ENCODE measurements around the gene NDRG3.

Gene NDRG3

GRCh38 chr20:36647196-36648121 is 98.4 kb downstream of the NDRG3 start:
- no peak for TF ChIP-seq CTCF (IDR thresholded peaks at IDR 0.05; ENCODE audit: borderline replicate concordance, insufficient read depth, low read depth, low read length)
- H3K4me3 ChIP-seq (ENCODE audit: low read depth, low read length) = no peak overlapping the region

- no peak for TF ChIP-seq CTCF (IDR thresholded peaks at IDR 0.05; ENCODE audit: borderline replicate concordance, insufficient read depth, low read depth, low read length)
- no peak overlapping the region for H3K4me3 ChIP-seq (ENCODE audit: low read depth, low read length)
These were observed 99.2 kb downstream of the NDRG3 start for GRCh38 chr20:36646678-36647077.

- TF ChIP-seq CTCF (IDR thresholded peaks at IDR 0.05; ENCODE audit: borderline replicate concordance, insufficient read depth, low read depth, low read length) = no peak
These were observed 99.9 kb downstream of the NDRG3 start, which contains the start of gene SLA2 for GRCh38 chr20:36645998-36646397. Gene SLA2, minus strand, starts transcription at chr20:36646196. Its CDS starts 4,861 bp downstream, at chr20:36641335.

GRCh38 chr20:36645353-36645752 is 100.5 kb downstream of the NDRG3 start:
- no peak overlapping the region for H3K4me3 ChIP-seq (ENCODE audit: low read depth, low read length)
- no peak for TF ChIP-seq CTCF (IDR thresholded peaks at IDR 0.05; ENCODE audit: borderline replicate concordance, insufficient read depth, low read depth, low read length)

More at GRCh38 chr20:36645998-36646397, 99.9 kb downstream of the NDRG3 start, which contains the start of gene SLA2:
- H3K4me3 ChIP-seq (ENCODE audit: low read depth, low read length) = no peak within 1 kb of the TSS

GRCh38 chr20:36644706-36645095 is 101.2 kb downstream of the NDRG3 start:
- TF ChIP-seq CTCF (IDR thresholded peaks at IDR 0.05; ENCODE audit: borderline replicate concordance, insufficient read depth, low read depth, low read length) = no peak
- H3K4me3 ChIP-seq (ENCODE audit: low read depth, low read length) = no peak overlapping the region

GRCh38 chr20:36644032-36644705 is 101.7 kb downstream of the NDRG3 start:
- no peak for TF ChIP-seq CTCF (IDR thresholded peaks at IDR 0.05; ENCODE audit: borderline replicate concordance, insufficient read depth, low read depth, low read length)
- H3K4me3 ChIP-seq (ENCODE audit: low read depth, low read length) = no peak overlapping the region

All from GM12875 (cell line).